Peyer's patch (tissue), 4 donors: ENCODE results near the gene STK32B.

ENCODE experiments used
- CTCF ChIP-seq, 6 experiments: fragments of 450-650 bp in 4 of 6; fragments of 200-600 bp in 2 of 6; sonication (generic) in 1 of 6; IDR thresholded peaks; one replicate each; pipeline ENCODE4 v1.5.1; 2017 to 2019; ENCODE audit warnings: antibody characterized with exemption in 6 of 6, mild to moderate bottlenecking in 3 of 6, moderate library complexity in 1 of 6
- POLR2A ChIP-seq, 2 donors: fragments of 450-650 bp; IDR thresholded peaks; one replicate each; pipeline ENCODE4 v1.5.1; 2017; ENCODE audit warnings: antibody characterized with exemption in 2 of 2, mild to moderate bottlenecking in 2 of 2, moderate library complexity in 2 of 2

GRCh38 chr4:5030927-5031326, 20.4 kb upstream of the STK32B start:
- no peak for TF ChIP-seq CTCF (IDR thresholded peaks at IDR 0.05)
- no peak for TF ChIP-seq POLR2A (IDR thresholded peaks at IDR 0.05)
